Jurkat, Clone E6-1 (cell line): ENCODE data around the gene NPAS1.

Source experiments
- DNase-seq: peaks from one replicate; pipeline ENCODE4 v3.0.0-alpha.2; 2011; ENCODE audit warnings: low read depth, low spot score
- H3K4me3 ChIP-seq: 2 replicates; pipeline ENCODE4 v1.5.1; 2011; ENCODE audit warnings: mild to moderate bottlenecking, low read length, control low read depth, moderate library complexity

Gene NPAS1

DNA sequence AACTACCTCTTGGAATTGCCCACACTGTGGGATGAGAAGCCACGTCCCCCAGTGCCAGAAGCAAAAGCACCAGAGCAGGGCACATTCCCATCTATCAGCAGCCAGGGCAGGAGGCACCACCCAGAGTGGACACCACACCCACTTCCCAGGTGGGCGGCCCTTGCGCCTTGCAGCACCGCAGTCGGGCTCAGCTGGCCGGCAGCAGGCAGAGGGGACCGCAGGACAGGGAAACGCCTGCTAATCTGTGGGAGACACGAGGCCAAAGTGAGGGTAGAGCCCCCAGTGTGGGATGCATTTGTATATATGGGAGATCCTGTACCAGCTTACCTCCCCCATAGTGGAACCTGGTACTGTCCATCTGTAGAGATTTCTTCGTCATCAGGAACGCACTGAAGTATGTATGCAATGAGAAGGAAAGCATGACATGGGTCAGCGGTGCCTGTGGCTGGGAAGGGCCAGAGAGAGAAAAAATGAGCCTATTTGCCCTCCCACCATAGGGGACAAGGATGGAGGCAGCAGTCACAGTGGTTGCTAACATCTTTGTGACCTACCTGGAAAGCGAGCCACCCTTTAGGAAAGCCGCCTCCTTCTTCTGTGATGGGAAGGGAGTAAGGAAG lies 30.9 kb upstream of the NPAS1 start:
- H3K4me3 ChIP-seq: no peak overlapping the region
- no peak for DNase-seq

GRCh38 chr19:46990991-46991676 lies 28.5 kb upstream of the NPAS1 start:
- DNase-seq: peak; percentile 32
- H3K4me3 ChIP-seq: no peak overlapping the region

DNA sequence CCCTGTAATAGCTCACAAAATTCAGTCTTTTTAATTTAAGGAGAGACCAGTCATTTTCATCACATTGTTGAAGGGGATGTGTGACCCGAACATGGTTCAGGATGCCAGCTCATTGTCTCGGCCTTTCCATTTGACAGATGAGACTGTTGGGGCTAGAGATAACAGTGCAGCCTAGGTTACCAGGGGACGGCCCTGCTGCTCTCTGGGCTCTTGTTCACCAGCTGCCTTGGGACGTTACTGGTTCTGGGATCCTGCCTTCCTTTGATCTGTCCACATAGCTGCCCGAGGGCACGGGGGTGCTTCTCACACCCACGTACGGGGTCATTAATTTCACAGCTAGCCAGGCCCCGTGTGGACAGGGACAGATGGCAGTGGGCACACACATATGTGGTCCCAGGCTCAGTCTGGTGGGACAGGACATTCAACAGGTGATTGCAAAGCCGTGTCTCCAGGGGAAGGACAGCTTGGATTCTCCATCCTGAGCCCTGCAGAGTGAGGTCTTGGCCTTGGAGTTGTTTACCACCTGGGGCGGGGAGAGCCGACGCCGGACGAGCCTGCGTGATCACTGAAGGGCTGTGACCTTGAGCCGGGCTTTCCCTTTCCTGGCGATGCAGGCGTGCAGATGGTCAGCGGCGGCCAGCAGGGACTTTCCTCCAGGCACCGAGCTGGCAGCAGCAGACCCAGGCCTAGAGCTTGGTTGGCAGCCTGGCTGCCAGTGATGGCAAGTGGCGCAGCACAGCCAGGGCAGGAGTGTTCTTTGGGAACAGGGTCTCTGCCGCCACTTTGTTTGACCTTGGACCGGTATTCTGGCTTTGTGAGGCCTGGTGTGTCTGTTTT lies 26.7 kb upstream of the NPAS1 start:
- no peak for DNase-seq

GRCh38 chr19:46993622-46994021 lies 26.0 kb upstream of the NPAS1 start:
- DNase-seq: no peak
- no peak overlapping the region for H3K4me3 ChIP-seq

More for the DNA sequence above, 26.7 kb upstream of the NPAS1 start:
- no peak overlapping the region for H3K4me3 ChIP-seq

- H3K4me3 ChIP-seq: no peak overlapping the region
- DNase-seq: no peak
Observed at GRCh38 chr19:46994141-46994686, 25.4 kb upstream of the NPAS1 start.

DNA sequence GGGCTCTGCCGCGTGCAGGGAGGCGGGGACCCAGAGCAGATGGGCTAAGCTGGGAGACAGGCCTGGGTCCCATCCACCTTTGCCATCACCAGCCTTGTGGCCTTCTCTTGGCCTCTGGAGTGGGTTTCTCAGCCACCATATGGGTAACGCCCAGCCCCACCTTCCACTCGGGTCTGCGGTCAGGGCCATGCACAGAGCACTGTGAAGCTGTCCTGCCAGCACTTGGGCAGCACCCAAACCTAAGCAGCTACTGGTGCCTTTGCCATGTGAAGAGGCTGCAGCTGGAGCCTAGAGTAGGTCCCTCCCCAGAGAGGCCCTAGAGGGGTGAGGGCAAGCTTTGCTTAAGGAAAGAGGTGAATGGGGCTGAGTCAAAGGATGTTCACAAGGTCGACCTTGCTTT lies 24.1 kb upstream of the NPAS1 start:
- DNase-seq: no peak
- H3K4me3 ChIP-seq: no peak overlapping the region

DNA sequence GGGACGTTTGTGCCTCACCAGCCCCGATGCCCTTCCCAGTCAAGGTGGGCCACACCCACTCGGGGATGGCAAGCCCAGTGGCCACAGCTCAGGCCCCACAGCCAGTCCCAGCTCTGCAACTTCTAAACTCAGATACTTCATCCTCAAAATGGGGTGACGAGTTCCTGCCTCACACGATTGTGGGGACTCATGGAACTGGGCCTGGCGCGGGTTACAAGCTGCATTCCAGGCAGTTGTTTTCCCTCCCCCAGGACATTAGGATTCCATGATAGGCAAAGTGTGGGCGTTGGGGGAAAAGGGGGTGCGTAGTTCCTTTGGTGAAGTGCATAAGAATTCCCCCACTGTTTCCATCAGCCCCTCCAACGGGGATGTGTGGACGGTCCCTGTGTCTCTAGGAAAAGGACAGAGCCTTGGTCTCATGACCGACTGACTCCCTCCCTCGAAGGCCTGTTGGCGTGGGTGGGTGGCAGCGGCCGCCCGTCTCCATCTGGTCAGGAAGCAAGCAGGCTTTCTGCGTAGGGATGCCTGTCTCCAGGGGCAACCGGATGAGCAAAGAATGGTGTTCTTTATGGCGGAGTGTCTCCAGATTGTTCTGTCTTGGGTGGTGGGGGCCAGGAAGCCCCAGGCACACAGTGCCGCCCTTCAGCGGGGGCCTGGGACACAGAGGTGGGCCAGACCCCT lies 21.1 kb upstream of the NPAS1 start:
- no peak overlapping the region for H3K4me3 ChIP-seq
- DNase-seq: no peak

- DNase-seq: no peak
- H3K4me3 ChIP-seq: no peak overlapping the region
Observed at GRCh38 chr19:46999377-46999776, 20.3 kb upstream of the NPAS1 start.

DNA sequence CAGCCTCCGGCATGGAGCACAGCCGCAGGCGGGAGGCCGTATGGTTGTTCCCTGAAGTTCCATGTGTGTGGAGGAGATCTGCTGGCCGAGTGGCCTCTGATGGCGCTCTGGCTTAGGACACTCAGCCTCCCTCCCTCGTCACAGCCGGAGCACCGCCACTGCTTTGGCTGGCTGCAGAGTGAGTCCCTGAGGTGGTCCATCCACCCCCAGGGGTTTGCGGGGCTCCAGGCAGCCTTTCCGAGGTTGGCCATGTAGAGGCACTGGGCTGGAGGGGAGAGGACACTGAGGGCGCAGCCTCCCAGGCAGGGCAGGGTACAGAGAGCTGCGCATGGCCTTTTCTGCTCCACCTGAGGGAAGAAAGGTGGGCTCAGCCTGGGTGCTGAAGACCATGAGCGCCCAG lies 19.8 kb upstream of the NPAS1 start:
- no peak for DNase-seq
- no peak overlapping the region for H3K4me3 ChIP-seq

GRCh38 chr19:47000373-47000772 lies 19.3 kb upstream of the NPAS1 start:
- DNase-seq: no peak
- no peak overlapping the region for H3K4me3 ChIP-seq

DNA sequence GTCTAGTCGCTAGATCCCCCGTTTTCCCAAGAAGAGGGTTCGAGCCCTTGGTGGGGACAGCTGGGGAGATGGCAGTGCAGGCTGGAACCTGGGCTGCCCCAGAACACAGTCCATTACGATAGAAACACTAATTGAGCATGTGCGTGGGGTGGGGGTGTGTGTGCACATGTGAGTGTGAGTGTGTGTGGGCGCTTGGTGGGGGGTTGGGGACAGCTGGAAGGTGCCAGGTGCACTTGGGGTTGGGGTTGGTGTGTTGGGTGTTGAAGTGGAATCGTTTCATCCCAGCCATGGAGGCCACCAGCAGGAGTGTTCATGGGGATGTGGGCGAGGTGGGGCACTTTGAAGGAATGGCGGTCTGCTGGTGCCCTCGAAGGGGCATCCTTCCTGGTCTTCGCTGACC lies 18.1 kb upstream of the NPAS1 start:
- DNase-seq: no peak

DNA sequence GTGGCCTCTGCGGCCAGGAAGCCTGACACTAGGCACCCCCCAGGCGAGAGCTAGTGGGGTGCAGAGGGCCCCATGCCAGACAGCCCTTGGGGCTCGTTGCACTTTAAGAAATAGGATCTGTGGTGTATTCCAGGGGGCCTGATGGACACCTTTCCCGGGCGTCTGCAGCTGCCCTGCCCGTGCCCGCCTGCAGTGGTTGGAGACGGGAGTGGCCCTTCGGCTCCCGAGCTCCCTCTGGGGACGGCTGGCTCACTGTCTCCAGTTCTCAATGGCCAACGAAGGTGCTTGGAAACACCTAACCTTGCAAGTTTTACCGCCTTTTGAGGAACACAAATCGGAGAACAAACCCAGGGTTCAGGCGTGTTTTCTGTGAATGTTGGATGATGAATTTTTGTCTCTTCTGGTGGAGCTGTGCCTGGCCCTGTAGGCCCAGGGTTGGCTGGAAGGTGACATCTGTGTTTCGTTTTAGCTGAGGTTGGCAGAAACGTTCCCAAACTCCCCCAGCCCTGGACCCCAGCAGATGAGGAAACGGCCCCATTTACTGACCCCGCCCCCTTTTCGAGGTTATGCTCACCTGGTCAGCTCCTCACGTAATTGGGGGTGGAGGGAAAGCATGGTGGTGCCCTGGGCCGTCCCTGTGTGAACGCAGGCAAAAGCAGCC lies 17.4 kb upstream of the NPAS1 start:
- no peak overlapping the region for H3K4me3 ChIP-seq
- no peak for DNase-seq

More for the DNA sequence above, 18.1 kb upstream of the NPAS1 start:
- no peak overlapping the region for H3K4me3 ChIP-seq

- H3K4me3 ChIP-seq: no peak overlapping the region
- DNase-seq: no peak
Observed at GRCh38 chr19:47002853-47003610, 16.6 kb upstream of the NPAS1 start.

GRCh38 chr19:47003611-47004465 lies 15.8 kb upstream of the NPAS1 start:
- H3K4me3 ChIP-seq: no peak overlapping the region
- no peak for DNase-seq

- DNase-seq: no peak
- no peak overlapping the region for H3K4me3 ChIP-seq
Observed at GRCh38 chr19:47005164-47005641, 14.4 kb upstream of the NPAS1 start.

DNA sequence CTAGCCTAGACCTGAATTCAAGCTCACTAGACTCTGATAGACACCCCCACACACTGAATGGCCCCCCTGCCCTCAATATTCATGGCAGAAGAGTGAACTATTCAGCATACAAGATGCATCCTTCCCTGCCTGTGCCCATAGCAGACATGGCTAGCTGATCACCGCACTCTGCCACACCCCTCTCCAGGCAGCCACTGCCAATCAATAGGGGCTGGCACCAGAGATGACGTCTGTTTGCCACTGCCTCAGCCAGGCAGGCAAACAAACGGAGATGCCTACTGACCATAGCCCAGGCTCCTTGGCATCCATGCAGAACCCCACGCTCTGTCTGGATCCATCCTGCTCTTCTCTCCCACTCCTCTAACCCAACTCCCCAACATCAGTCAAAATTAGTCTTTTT lies 13.8 kb upstream of the NPAS1 start:
- DNase-seq: peak; percentile 34
- H3K4me3 ChIP-seq: no peak overlapping the region

DNA sequence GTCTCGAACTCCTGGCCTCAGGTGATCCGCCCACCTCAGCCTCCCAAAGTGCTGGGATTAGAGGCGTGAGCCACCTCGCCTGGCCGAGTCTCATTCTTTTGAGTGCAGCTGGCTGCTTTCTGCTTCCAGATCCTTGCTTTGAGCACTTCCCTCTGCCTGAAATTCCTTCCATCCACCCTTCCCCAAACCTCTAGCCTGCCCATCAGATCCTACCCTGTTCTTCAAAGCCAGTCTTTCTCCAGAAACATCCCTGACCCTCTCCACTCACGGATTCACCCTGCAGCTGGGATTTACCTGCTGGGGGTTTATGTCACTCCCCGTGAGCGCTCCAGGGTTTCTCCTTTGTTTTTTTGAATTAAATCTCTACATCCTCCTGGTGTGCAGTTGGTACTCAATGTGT lies 13.1 kb upstream of the NPAS1 start:
- H3K4me3 ChIP-seq: no peak overlapping the region
- DNase-seq: no peak
